ENCODE results near the gene CNNM3.
A peak's percentile ranks its signal among the peaks of the same experiment; 100 is the strongest.

CNNM3 gene

DNA sequence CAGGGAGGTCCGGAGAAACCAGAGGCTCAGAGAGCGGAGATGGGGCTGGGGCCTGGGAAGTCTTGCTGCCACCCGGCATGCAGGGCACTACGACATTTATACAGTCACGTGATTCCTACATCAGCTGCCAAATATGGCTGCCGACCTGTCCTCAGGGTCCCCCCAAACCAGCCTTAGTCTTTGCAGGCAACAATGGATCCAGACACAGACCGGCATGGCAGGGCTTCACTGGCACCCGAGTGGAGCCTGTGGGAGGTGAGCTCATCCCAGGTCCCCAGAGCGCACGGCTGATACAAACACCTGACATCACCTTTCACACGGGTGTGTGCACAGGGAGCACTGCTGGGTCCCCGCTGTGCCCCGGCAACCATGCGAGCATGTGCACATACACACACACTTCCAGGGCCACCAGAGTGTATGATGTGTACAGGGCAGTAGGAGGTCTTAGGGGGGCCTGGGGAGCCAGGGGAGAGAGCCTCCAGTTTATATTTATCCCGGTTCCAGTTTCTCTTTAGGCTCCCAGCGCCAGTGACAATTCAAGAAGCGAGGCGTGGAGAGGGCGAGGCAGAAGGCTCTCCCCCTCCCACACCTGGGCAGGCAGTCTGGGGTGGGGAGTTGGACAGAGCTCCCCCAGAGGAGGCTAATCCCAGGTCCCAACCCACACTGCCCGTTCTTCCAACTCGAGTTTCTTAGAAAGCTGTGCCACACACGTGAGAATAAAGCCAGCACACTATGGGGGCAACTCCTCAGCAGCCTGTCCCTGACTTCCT, 51.1 kb downstream of the CNNM3 start:
- no peak overlapping the region for H2BK15ac ChIP-seq (ENCODE audit: low read depth, poor library complexity, severe bottlenecking)
- H2BK5ac ChIP-seq (ENCODE audit: low read depth, low read length, poor library complexity, severe bottlenecking), result no peak overlapping the region
- no peak for DNase-seq
- H2AK5ac ChIP-seq (ENCODE audit: low read length, severe bottlenecking), result peak overlapping the region; percentile 3
- H3K9me3 ChIP-seq (ENCODE audit: control insufficient read depth, low read length), result no peaks in the 10 kb centered on the region
- peak overlapping the region; percentile 92 for H3K9ac ChIP-seq (ENCODE audit: low read length)
- 83% methylated on average over 17 of the region's 22 CpGs for WGBS
- no peak overlapping the region for H2AFZ ChIP-seq (ENCODE audit: low read depth, low read length)
- peak overlapping the region in 1 of 2 experiments; percentile 93 for H3K23ac ChIP-seq (ENCODE audit: low read length in 2 of 2)
- H3K27ac ChIP-seq (ENCODE audit: low read length, poor library complexity, severe bottlenecking), result peak overlapping the region; percentile 90
- no peak overlapping the region for H2BK120ac ChIP-seq (ENCODE audit: low read depth, low read length)
- H4K91ac ChIP-seq (ENCODE audit: low read length), result no peak overlapping the region
- no peaks in the 10 kb centered on the region for H3K27me3 ChIP-seq (ENCODE audit: control insufficient read depth in 1 of 2, insufficient read depth in 1 of 2, low read length in 2 of 2)
- H3K4me3 ChIP-seq (ENCODE audit: insufficient read depth in 1 of 2, low read depth in 1 of 2, low read length in 2 of 2), result peak overlapping the region; percentile 76 to 91
- H3K4me2 ChIP-seq (ENCODE audit: low read length, poor library complexity, severe bottlenecking), result peak overlapping the region; percentile 78
- H3K14ac ChIP-seq (ENCODE audit: low read length in 2 of 2), result peak overlapping the region in 1 of 2 experiments; percentile 89
- H3K36me3 ChIP-seq (ENCODE audit: control insufficient read depth in 1 of 2, insufficient read depth in 2 of 2, low read depth in 1 of 2, low read length in 2 of 2), result peaks cover 46 to 48% of the 10 kb centered on the region in 2 experiments
- H2BK12ac ChIP-seq (ENCODE audit: low read length in 2 of 2), result peak overlapping the region in 1 of 2 experiments; percentile 61
- peak overlapping the region; percentile 59 to 91 for H3K18ac ChIP-seq (ENCODE audit: low read depth in 1 of 2, low read length in 2 of 2)
- H4K8ac ChIP-seq (ENCODE audit: low read length), result no peak overlapping the region
- H3K79me1 ChIP-seq (replicated peaks; ENCODE audit: low read length, poor library complexity, severe bottlenecking), result peaks cover 28% of the 10 kb centered on the region
- peaks cover 24% of the 10 kb centered on the region for H3K4me1 ChIP-seq (ENCODE audit: control insufficient read depth, insufficient read depth, low read depth, low read length)
- peak overlapping the region; percentile 93 to 97 for H3K4ac ChIP-seq (ENCODE audit: low read depth in 1 of 2, low read length in 2 of 2)

DNA sequence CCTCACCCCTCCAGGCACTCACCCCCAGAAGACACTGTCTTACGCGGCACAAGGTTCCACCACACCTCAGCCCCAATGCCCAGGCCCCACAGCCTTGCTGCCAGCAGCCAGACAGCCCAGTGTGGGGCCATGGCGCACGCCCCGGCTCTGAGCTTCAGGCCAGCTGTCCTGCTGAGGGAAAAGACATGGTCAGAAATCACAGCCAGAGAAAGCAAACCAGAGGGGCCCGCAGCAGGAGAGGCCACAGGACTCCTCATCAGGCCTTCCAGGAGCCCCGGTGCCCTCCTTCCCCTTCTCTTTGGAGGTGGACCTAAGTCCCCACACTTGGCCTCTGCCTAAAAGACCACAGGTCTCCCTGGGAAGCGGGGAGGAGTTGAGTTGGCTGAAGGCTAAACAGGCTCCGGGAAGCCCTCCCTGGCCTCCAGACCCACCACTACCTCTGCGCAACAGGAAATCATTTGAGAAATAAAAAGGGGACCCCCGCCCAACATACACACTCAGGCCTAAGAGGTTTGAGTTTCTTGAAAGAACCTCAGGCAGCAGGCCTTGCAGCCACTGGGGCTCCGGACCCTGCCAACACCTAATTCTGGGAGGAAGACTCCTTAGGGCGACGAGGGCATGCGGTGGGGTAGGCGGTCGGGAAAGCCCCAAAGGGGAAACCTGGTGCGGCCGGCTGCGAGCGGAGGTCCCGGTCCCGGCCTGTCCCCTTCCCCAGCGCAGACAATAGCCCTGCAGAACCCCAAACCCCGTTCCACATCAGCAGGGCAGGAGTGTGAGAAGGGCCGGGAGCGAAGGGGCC, 51.9 kb downstream of the CNNM3 start:
- peak; percentile 40 for DNase-seq
- H2BK120ac ChIP-seq (ENCODE audit: low read depth, low read length), result peak overlapping the region; percentile 89
- WGBS, result 26% methylated on average over 16 of the region's 27 CpGs
- H3K4me3 ChIP-seq (ENCODE audit: insufficient read depth in 1 of 2, low read depth in 1 of 2, low read length in 2 of 2), result peak overlapping the region; percentile 76 to 91
- peak overlapping the region; percentile 78 for H3K4me2 ChIP-seq (ENCODE audit: low read length, poor library complexity, severe bottlenecking)
- peak overlapping the region; percentile 61 to 62 for H2BK12ac ChIP-seq (ENCODE audit: low read length in 2 of 2)
- peaks cover 43% of the 10 kb centered on the region in 2 experiments for H3K36me3 ChIP-seq (ENCODE audit: control insufficient read depth in 1 of 2, insufficient read depth in 2 of 2, low read depth in 1 of 2, low read length in 2 of 2)
- peak overlapping the region; percentile 62 to 73 for H3K14ac ChIP-seq (ENCODE audit: low read length in 2 of 2)
- peak overlapping the region; percentile 75 to 91 for H3K18ac ChIP-seq (ENCODE audit: low read depth in 1 of 2, low read length in 2 of 2)
- H3K4ac ChIP-seq (ENCODE audit: low read depth in 1 of 2, low read length in 2 of 2), result peak overlapping the region; percentile 93 to 97
- peak overlapping the region; percentile 84 for H4K8ac ChIP-seq (ENCODE audit: low read length)
- peak overlapping the region; percentile 92 for H3K9ac ChIP-seq (ENCODE audit: low read length)
- peaks cover 28% of the 10 kb centered on the region for H3K79me1 ChIP-seq (replicated peaks; ENCODE audit: low read length, poor library complexity, severe bottlenecking)
- peak overlapping the region; percentile 15 for H2AK5ac ChIP-seq (ENCODE audit: low read length, severe bottlenecking)
- H3K23ac ChIP-seq (ENCODE audit: low read length in 2 of 2), result peak overlapping the region in 1 of 2 experiments; percentile 14
- peak overlapping the region; percentile 96 for H2BK15ac ChIP-seq (ENCODE audit: low read depth, poor library complexity, severe bottlenecking)
- H4K91ac ChIP-seq (ENCODE audit: low read length), result peak overlapping the region; percentile 94
- H3K27ac ChIP-seq (ENCODE audit: low read length, poor library complexity, severe bottlenecking), result peak overlapping the region; percentile 90
- H3K9me3 ChIP-seq (ENCODE audit: control insufficient read depth, low read length), result no peaks in the 10 kb centered on the region
- H2BK5ac ChIP-seq (ENCODE audit: low read depth, low read length, poor library complexity, severe bottlenecking), result peak overlapping the region; percentile 68
- H3K4me1 ChIP-seq (ENCODE audit: control insufficient read depth, insufficient read depth, low read depth, low read length), result peaks cover 25% of the 10 kb centered on the region
- no peak overlapping the region for H2AFZ ChIP-seq (ENCODE audit: low read depth, low read length)
- peaks cover 0 to 2% of the 10 kb centered on the region in 2 experiments for H3K27me3 ChIP-seq (ENCODE audit: control insufficient read depth in 1 of 2, insufficient read depth in 1 of 2, low read length in 2 of 2)

DNA sequence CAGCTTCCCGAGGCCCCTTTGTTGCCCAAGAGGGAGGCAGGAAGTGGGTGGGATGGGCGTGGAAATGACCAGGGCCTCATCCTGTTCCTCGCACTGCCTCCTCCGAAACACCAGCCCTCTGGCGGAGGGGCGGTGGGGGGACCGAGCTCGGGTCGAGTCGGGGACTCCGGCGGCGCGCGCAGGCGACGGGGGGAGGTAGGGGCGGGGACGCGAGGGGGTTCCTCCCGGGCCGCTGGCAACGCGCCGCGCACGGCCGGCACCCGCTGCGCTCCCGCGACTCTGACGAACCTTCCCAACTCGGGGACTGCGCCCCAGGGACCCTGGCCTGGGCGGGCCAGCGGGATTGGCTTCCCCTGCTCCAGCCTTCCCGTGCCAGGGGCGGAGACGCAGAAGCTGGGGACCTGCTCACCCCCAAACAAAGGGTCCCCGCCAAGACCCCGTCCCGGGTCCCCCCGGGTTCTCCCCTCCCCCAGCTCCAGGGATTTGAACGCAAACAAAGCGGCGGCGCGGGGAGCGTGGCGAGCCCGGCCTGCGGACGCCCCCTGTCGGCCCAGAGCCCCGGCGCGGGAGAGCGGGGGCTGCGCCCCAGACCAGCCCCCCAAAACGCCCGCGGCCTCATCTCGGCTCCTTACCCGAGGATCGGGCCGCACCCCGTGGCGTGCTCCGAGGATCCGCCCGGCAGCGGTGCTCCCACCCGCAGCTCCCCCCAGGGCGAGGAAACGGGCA, 52.6 kb downstream of the CNNM3 start:
- Histone ChIP-seq H2BK5ac (ENCODE audit: low read depth, low read length, poor library complexity, severe bottlenecking) (peak overlapping the region; percentile 87), H3K27me3 (ENCODE audit: control insufficient read depth in 1 of 2, insufficient read depth in 1 of 2, low read length in 2 of 2) (peaks cover 0 to 6% of the 10 kb centered on the region in 2 experiments), H2BK15ac (ENCODE audit: low read depth, poor library complexity, severe bottlenecking) (peak overlapping the region; percentile 78), H3K36me3 (ENCODE audit: control insufficient read depth in 1 of 2, insufficient read depth in 2 of 2, low read depth in 1 of 2, low read length in 2 of 2) (peaks cover 36% of the 10 kb centered on the region in 2 experiments), H3K4me2 (ENCODE audit: low read length, poor library complexity, severe bottlenecking) (peak overlapping the region; percentile 78), H3K4me1 (ENCODE audit: control insufficient read depth, insufficient read depth, low read depth, low read length) (peaks cover 25% of the 10 kb centered on the region), H3K9me3 (ENCODE audit: control insufficient read depth, low read length) (no peaks in the 10 kb centered on the region), H3K27ac (ENCODE audit: low read length, poor library complexity, severe bottlenecking) (peak overlapping the region; percentile 90), H3K79me1 (replicated peaks; ENCODE audit: low read length, poor library complexity, severe bottlenecking) (peaks cover 21% of the 10 kb centered on the region), H2BK12ac (ENCODE audit: low read length in 2 of 2) (no peak overlapping the region), H2AK5ac (ENCODE audit: low read length, severe bottlenecking) (no peak overlapping the region), H2AFZ (ENCODE audit: low read depth, low read length) (no peak overlapping the region), H3K23ac (ENCODE audit: low read length in 2 of 2) (peak overlapping the region in 1 of 2 experiments; percentile 95), H3K14ac (ENCODE audit: low read length in 2 of 2) (peak overlapping the region; percentile 19 to 95), H3K4ac (ENCODE audit: low read depth in 1 of 2, low read length in 2 of 2) (peak overlapping the region; percentile 50 to 93), H3K4me3 (ENCODE audit: insufficient read depth in 1 of 2, low read depth in 1 of 2, low read length in 2 of 2) (peak overlapping the region; percentile 76 to 91), H4K8ac (ENCODE audit: low read length) (peak overlapping the region; percentile 99), H3K9ac (ENCODE audit: low read length) (peak overlapping the region; percentile 92), H2BK120ac (ENCODE audit: low read depth, low read length) (peak overlapping the region; percentile 97), H4K91ac (ENCODE audit: low read length) (peak overlapping the region; percentile 96), H3K18ac (ENCODE audit: low read depth in 1 of 2, low read length in 2 of 2) (peak overlapping the region; percentile 75 to 97)
- WGBS, result under 1% methylated on average over 26 of the region's 76 CpGs
- peak; percentile 95 for DNase-seq
